Breast epithelium (tissue), 4 donors: ENCODE measurements around the gene MAD2L2. TPM values are rescaled to one million over a fixed set of nuclear protein-coding genes. Genes with fewer than 3 reads are reported as not detected.
A peak's percentile ranks its signal among the peaks of the same experiment; 100 is the strongest.

ENCODE experiments used
- DNase-seq, 2 donors: peaks; one replicate each; pipeline ENCODE4 v3.0.0-alpha.2; 2019; ENCODE audit warnings: low spot score in 2 of 2
- H3K27ac ChIP-seq, 2 donors: fragments of 200-600 bp; sonication (generic) in 1 of 2; one replicate each; pipeline ENCODE4 v1.5.1; 2016 to 2019; ENCODE audit warnings: mild to moderate bottlenecking in 1 of 2
- H3K27me3 ChIP-seq, 2 donors: fragments of 200-600 bp; sonication (generic) in 1 of 2; one replicate each; pipeline versions ENCODE4 v1.5.1 to v1.6.0; 2017 to 2019; ENCODE audit warnings: control low read depth in 1 of 2, mild to moderate bottlenecking in 1 of 2
- H3K36me3 ChIP-seq: fragments of 200-600 bp; one replicate; pipeline ENCODE4 v1.5.1; 2019
- H3K4me1 ChIP-seq, 2 donors: fragments of 200-600 bp; sonication (generic); one replicate each; pipeline ENCODE4 v1.5.1; 2016 to 2019; ENCODE audit warnings: control low read depth in 1 of 2
- H3K4me3 ChIP-seq, 3 donors: fragments of 200-600 bp; sonication (generic); 1 replicate in 2 of 3; 2 replicates in 1 of 3; pipeline ENCODE4 v1.5.1; 2016 to 2019; ENCODE audit warnings: mild to moderate bottlenecking in 3 of 3, moderate library complexity in 2 of 3
- H3K9me3 ChIP-seq, 2 donors: fragments of 200-600 bp; sonication (generic) in 1 of 2; one replicate each; pipeline ENCODE4 v1.5.1; 2016 to 2019; ENCODE audit warnings: control low read depth in 1 of 2
- POLR2A ChIP-seq: fragments of 450-650 bp; IDR thresholded peaks from one replicate; pipeline ENCODE4 v1.6.1; 2016; ENCODE audit warnings: antibody characterized with exemption, mild to moderate bottlenecking, moderate library complexity
- POLR2AphosphoS5 ChIP-seq, 3 donors: sonication (generic); formaldehyde crosslinking; IDR thresholded peaks; one replicate each; pipeline ENCODE4 v1.6.1; 2017; ENCODE audit warnings: antibody characterized with exemption in 3 of 3
- intact Hi-C: fragments of 100-400 bp; cut with DNase I; formaldehyde crosslinking; loops from one replicate; pipeline ENCODE4 v1.15.1; 2023; ENCODE audit warnings: low total_unique reads
- total RNA-seq, 3 donors: library from RNA; depleted of rRNA; stranded (reverse); fragments of >200 nt; gene quantifications; one replicate each; pipeline ENCODE4 v1.1.0, GENCODE V29; 2016
- TF ChIP-seq, protein P1 (sequence below), 3 donors: fragments of 450-650 bp; IDR thresholded peaks; one replicate each; pipeline ENCODE4 v1.5.1; 2016 to 2017; ENCODE audit warnings: antibody characterized with exemption in 3 of 3, mild to moderate bottlenecking in 3 of 3, moderate library complexity in 3 of 3

Gene MAD2L2
- total RNA-seq: 10 to 100 TPM; 31.8 to 58.7 (median 47.7) TPM

- intact Hi-C loops: no loop called here
- DNase-seq: peak; percentile 68 to 78
- no peaks in the 10 kb centered on the region for H3K27me3 ChIP-seq
- H3K27ac ChIP-seq: peak within 1 kb of the TSS; percentile 88 to 95
- H3K4me1 ChIP-seq: no peaks in the 10 kb centered on the region
- no peaks in the 10 kb centered on the region for H3K9me3 ChIP-seq
- H3K36me3 ChIP-seq: no peaks in the 10 kb centered on the region
- peak within 1 kb of the TSS; percentile 82 to 93 (median 92) for H3K4me3 ChIP-seq
- TF ChIP-seq POLR2AphosphoS5 (IDR thresholded peaks at IDR 0.05): peak in 2 of 3 donors; percentile 49 to 66
- no peak for TF ChIP-seq POLR2A
- TF ChIP-seq, protein P1, sequence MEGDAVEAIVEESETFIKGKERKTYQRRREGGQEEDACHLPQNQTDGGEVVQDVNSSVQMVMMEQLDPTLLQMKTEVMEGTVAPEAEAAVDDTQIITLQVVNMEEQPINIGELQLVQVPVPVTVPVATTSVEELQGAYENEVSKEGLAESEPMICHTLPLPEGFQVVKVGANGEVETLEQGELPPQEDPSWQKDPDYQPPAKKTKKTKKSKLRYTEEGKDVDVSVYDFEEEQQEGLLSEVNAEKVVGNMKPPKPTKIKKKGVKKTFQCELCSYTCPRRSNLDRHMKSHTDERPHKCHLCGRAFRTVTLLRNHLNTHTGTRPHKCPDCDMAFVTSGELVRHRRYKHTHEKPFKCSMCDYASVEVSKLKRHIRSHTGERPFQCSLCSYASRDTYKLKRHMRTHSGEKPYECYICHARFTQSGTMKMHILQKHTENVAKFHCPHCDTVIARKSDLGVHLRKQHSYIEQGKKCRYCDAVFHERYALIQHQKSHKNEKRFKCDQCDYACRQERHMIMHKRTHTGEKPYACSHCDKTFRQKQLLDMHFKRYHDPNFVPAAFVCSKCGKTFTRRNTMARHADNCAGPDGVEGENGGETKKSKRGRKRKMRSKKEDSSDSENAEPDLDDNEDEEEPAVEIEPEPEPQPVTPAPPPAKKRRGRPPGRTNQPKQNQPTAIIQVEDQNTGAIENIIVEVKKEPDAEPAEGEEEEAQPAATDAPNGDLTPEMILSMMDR (IDR thresholded peaks at IDR 0.05): no peak
Observed at GRCh38 chr1:11681071-11681771, at the start of gene MAD2L2. TSS of gene MAD2L2 (minus strand) at chr1:11681148. CDS start at chr1:11680601, 547 bp downstream.

- peaks cover 0 to 6% of the 10 kb centered on the region in 2 donors for H3K4me1 ChIP-seq
- intact Hi-C loops: no loop called here
- no peaks in the 10 kb centered on the region for H3K27me3 ChIP-seq
- H3K36me3 ChIP-seq: no peaks in the 10 kb centered on the region
- no peaks in the 10 kb centered on the region for H3K9me3 ChIP-seq
- peak overlapping the region in 1 of 2 donors; percentile 36 for H3K27ac ChIP-seq
- no peak for DNase-seq
- TF ChIP-seq POLR2AphosphoS5 (IDR thresholded peaks at IDR 0.05): no peak
- TF ChIP-seq, protein P1 (IDR thresholded peaks at IDR 0.05): no peak
- no peak overlapping the region for H3K4me3 ChIP-seq
Observed at GRCh38 chr1:11730429-11730891, 49.5 kb upstream of the MAD2L2 start.

GRCh38 chr1:11729498-11730428 lies 48.8 kb upstream of the MAD2L2 start:
- no peak for TF ChIP-seq POLR2AphosphoS5 (IDR thresholded peaks at IDR 0.05)
- TF ChIP-seq, protein P1 (IDR thresholded peaks at IDR 0.05): no peak
- TF ChIP-seq POLR2A: no peak
- H3K4me1 ChIP-seq: peaks cover 0 to 6% of the 10 kb centered on the region in 2 donors
- no peaks in the 10 kb centered on the region for H3K9me3 ChIP-seq
- no peaks in the 10 kb centered on the region for H3K36me3 ChIP-seq
- intact Hi-C loops: loop anchor here (10.0 kb wide), 1 partner anchor 55 kb away; no protein-coding TSS in a partner anchor
- no peak for DNase-seq
- no peaks in the 10 kb centered on the region for H3K27me3 ChIP-seq
- H3K27ac ChIP-seq: peak overlapping the region in 1 of 2 donors; percentile 48
- H3K4me3 ChIP-seq: no peak overlapping the region

DNA sequence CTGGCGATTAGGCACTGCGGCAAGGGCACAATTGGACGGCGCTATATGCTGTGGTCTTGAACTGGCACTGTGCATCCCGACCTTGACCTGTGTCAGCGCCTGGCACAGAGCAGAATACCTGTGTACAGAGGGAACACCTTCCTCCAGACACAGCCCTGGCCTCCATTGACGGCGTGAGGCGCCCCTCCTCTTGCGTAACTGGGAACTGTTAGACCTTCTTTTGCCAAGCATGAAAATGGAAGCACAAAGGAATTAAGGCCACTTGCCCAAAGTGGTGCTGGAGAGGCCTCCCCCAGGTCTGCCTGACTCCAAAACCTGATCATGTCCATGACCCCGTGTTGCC lies 48.2 kb upstream of the MAD2L2 start:
- DNase-seq: no peak
- TF ChIP-seq POLR2A: no peak
- TF ChIP-seq, protein P1 (IDR thresholded peaks at IDR 0.05): no peak
- no peak for TF ChIP-seq POLR2AphosphoS5 (IDR thresholded peaks at IDR 0.05)
- Histone ChIP-seq H3K4me1 (peaks cover 0 to 6% of the 10 kb centered on the region in 2 donors), H3K9me3 (no peaks in the 10 kb centered on the region), H3K27ac (peak overlapping the region in 1 of 2 donors; percentile 48), H3K36me3 (no peaks in the 10 kb centered on the region), H3K27me3 (no peaks in the 10 kb centered on the region), H3K4me3 (no peak overlapping the region)
- intact Hi-C loops: loop anchor here (10.0 kb wide), 1 partner anchor 54 kb away; no protein-coding TSS in a partner anchor
